ENCODE results near the gene LZTS3.

GRCh38 chr20:3195590-3196237, 22.4 kb upstream of the LZTS3 start:
- TF ChIP-seq CTCF (IDR thresholded peaks at IDR 0.05 in 8 of 11, conservative IDR thresholded peaks at IDR 0.05 in 3 of 11) (no peak), POLR2A (IDR thresholded peaks at IDR 0.05) (no peak)

Data from spleen (tissue), 7 donors.